SK-N-SH (cell line): ENCODE measurements around the gene SOX8.

Experiments
- CHD2 ChIP-seq: fragments of 150-350 bp; IDR thresholded peaks from 2 replicates; pipeline ENCODE4 v1.6.1; 2018; ENCODE audit warnings: low read length; ENCODE audit not compliant: partially characterized antibody
- CTCF ChIP-seq: fragments of 200-600 bp; sonication (generic); IDR thresholded peaks from 2 replicates; pipeline ENCODE4 v1.6.1; 2017; ENCODE audit warnings: antibody characterized with exemption, mild to moderate bottlenecking, moderate library complexity
- EP300 ChIP-seq, 2 experiments: IDR thresholded peaks; 2 replicates each; pipeline versions ENCODE4 v1.4.0 to v1.6.1; 2012; ENCODE audit warnings: borderline replicate concordance in 1 of 2, low read depth in 1 of 2, low read length in 1 of 2
- EZH2phosphoT487 ChIP-seq: fragments of 200-600 bp; sonication (generic); IDR thresholded peaks from 2 replicates; pipeline ENCODE4 v1.6.1; 2017; ENCODE audit warnings: low read depth, mixed run types, mild to moderate bottlenecking, antibody characterized with exemption, moderate library complexity, borderline replicate concordance
- FOXJ3 ChIP-seq: sonication (generic); formaldehyde crosslinking; IDR thresholded peaks from 2 replicates; pipeline ENCODE4 v1.5.1; 2020; ENCODE audit warnings: mild to moderate bottlenecking, missing genetic modification reagents
- JUND ChIP-seq: IDR thresholded peaks from 2 replicates; pipeline ENCODE4 v1.4.0; 2012
- MAX ChIP-seq: IDR thresholded peaks from 2 replicates; pipeline ENCODE4 v1.4.0; 2012; ENCODE audit warnings: low read depth
- MXI1 ChIP-seq: IDR thresholded peaks from 2 replicates; pipeline ENCODE4 v1.6.1; 2012; ENCODE audit warnings: mild to moderate bottlenecking, low read depth, low read length, improper control_type of control experiment
- NFIC ChIP-seq: IDR thresholded peaks from 2 replicates; pipeline ENCODE4 v1.4.0; 2012; ENCODE audit warnings: borderline replicate concordance
- PBX3 ChIP-seq: IDR thresholded peaks from 2 replicates; pipeline ENCODE4; 2012
- POLR2AphosphoS5 ChIP-seq: IDR thresholded peaks from 2 replicates; pipeline ENCODE4 v1.6.1; 2012; ENCODE audit warnings: low read depth, low read length
- SMC3 ChIP-seq: IDR thresholded peaks from 2 replicates; pipeline ENCODE4 v1.6.1; 2012; ENCODE audit warnings: low read depth, low read length, improper control_type of control experiment
- USF2 ChIP-seq: fragments of 150-350 bp; IDR thresholded peaks from 2 replicates; pipeline ENCODE4 v1.6.1; 2017; ENCODE audit warnings: antibody characterized with exemption, low read length, low read depth, borderline replicate concordance
- ZBTB33 ChIP-seq: IDR thresholded peaks from 2 replicates; pipeline ENCODE4 v1.4.0; 2012; ENCODE audit warnings: low read depth, borderline replicate concordance

- TF ChIP-seq CTCF: no peak
- TF ChIP-seq MXI1: no peak
- no peak for TF ChIP-seq POLR2AphosphoS5
- TF ChIP-seq ZBTB33: no peak
- TF ChIP-seq EP300 (IDR thresholded peaks at IDR 0.05; ENCODE audit: borderline replicate concordance in 1 of 2, low read depth in 1 of 2, low read length in 1 of 2): no peak
- TF ChIP-seq MAX: no peak
- no peak for TF ChIP-seq USF2
- no peak for TF ChIP-seq FOXJ3 (CRISPR knock-in tag)
- no peak for TF ChIP-seq CHD2
- no peak for TF ChIP-seq SMC3
- no peak for TF ChIP-seq NFIC
- no peak for TF ChIP-seq JUND
- TF ChIP-seq PBX3: no peak
- TF ChIP-seq EZH2phosphoT487: no peak
These were observed 6.3 kb downstream of the SOX8 start for GRCh38 chr16:987906-988305.
